H9 (cell line): Measurements from ENCODE around the gene BIRC6. TPM values are rescaled to one million over a fixed set of nuclear protein-coding genes. Genes with fewer than 3 reads are reported as not detected.

Source experiments
- DNase-seq: peaks from one replicate; pipeline ENCODE4 v3.0.0-alpha.2; 2017
- H2AFZ ChIP-seq: one replicate; pipeline ENCODE4 v1.6.1; 2013; ENCODE audit warnings: mild to moderate bottlenecking, low read length, control low read depth, moderate library complexity
- H2AK5ac ChIP-seq: 2 replicates; pipeline ENCODE4 v1.6.1; 2013; ENCODE audit warnings: low read length, control low read depth, mixed read lengths; ENCODE audit not compliant: insufficient read length
- H2BK120ac ChIP-seq: one replicate; pipeline ENCODE4 v1.6.1; 2013; ENCODE audit warnings: low read depth, mild to moderate bottlenecking, low read length, control low read depth, inconsistent platforms; ENCODE audit not compliant: poor library complexity, severe bottlenecking
- H2BK12ac ChIP-seq: 2 replicates; pipeline ENCODE4 v1.6.1; 2013; ENCODE audit warnings: low read length, control low read depth, mixed read lengths, low read depth; ENCODE audit not compliant: insufficient read length
- H2BK15ac ChIP-seq: 2 replicates; pipeline ENCODE4 v1.6.1; 2013; ENCODE audit warnings: low read depth, low read length, control low read depth
- H2BK20ac ChIP-seq: one replicate; pipeline ENCODE4 v1.6.1; 2013; ENCODE audit warnings: low read depth, mild to moderate bottlenecking, low read length, control low read depth, inconsistent platforms; ENCODE audit not compliant: poor library complexity, severe bottlenecking
- H2BK5ac ChIP-seq: 2 replicates; pipeline ENCODE4 v1.6.1; 2013; ENCODE audit warnings: low read length, control low read depth, mixed read lengths; ENCODE audit not compliant: insufficient read length
- H3K14ac ChIP-seq: 2 replicates; pipeline ENCODE4 v1.6.1; 2013; ENCODE audit warnings: low read length, control low read depth; ENCODE audit not compliant: insufficient read depth
- H3K18ac ChIP-seq: 2 replicates; pipeline ENCODE4 v1.6.1; 2013; ENCODE audit warnings: low read depth, mild to moderate bottlenecking, mixed read lengths, low read length, control low read depth; ENCODE audit not compliant: insufficient read length
- H3K23ac ChIP-seq: 2 replicates; pipeline ENCODE4 v1.6.1; 2013; ENCODE audit warnings: low read length, control low read depth, mixed read lengths, low read depth; ENCODE audit not compliant: insufficient read length
- H3K23me2 ChIP-seq: 2 replicates; pipeline ENCODE4 v1.6.1; 2013; ENCODE audit warnings: low read depth, mild to moderate bottlenecking, mixed read lengths, low read length, control low read depth; ENCODE audit not compliant: insufficient read length, poor library complexity, severe bottlenecking
- H3K27ac ChIP-seq: 2 replicates; pipeline ENCODE4 v1.5.1; 2013; ENCODE audit warnings: low read length, control low read depth, mixed read lengths, low read depth; ENCODE audit not compliant: insufficient read length
- H3K27me3 ChIP-seq: 2 replicates; pipeline ENCODE4 v1.6.1; 2013; ENCODE audit warnings: low read length, control low read depth, inconsistent platforms; ENCODE audit not compliant: insufficient read depth
- H3K4ac ChIP-seq: 2 replicates; pipeline ENCODE4 v1.6.1; 2013; ENCODE audit warnings: low read depth, mild to moderate bottlenecking, control low read depth, inconsistent platforms, low read length, moderate library complexity
- H3K4me1 ChIP-seq: 2 replicates; pipeline ENCODE4 v1.6.1; 2013; ENCODE audit warnings: low read length, control low read depth, inconsistent platforms; ENCODE audit not compliant: insufficient read depth
- H3K4me2 ChIP-seq: 2 replicates; pipeline ENCODE4 v1.6.1; 2013; ENCODE audit warnings: low read length, control low read depth, mixed read lengths; ENCODE audit not compliant: insufficient read length, insufficient read depth
- H3K56ac ChIP-seq: 2 replicates; pipeline ENCODE4 v1.6.1; 2013; ENCODE audit warnings: low read depth, mild to moderate bottlenecking, mixed read lengths, low read length, control low read depth; ENCODE audit not compliant: insufficient read length
- H3K79me1 ChIP-seq: 2 replicates; pipeline ENCODE4 v1.6.1; 2013; ENCODE audit warnings: low read depth, mild to moderate bottlenecking, moderate library complexity, low read length, control low read depth, inconsistent platforms; ENCODE audit not compliant: insufficient read depth, poor library complexity, severe bottlenecking
- H3K79me2 ChIP-seq: 2 replicates; pipeline ENCODE4 v1.6.1; 2013; ENCODE audit warnings: low read length, control low read depth, inconsistent platforms; ENCODE audit not compliant: insufficient read depth
- H3K9ac ChIP-seq: 2 replicates; pipeline ENCODE4 v1.6.1; 2013; ENCODE audit warnings: low read length, control low read depth, mixed read lengths; ENCODE audit not compliant: insufficient read length; ENCODE audit errors: extremely low read depth
- H3K9me3 ChIP-seq: one replicate; pipeline ENCODE4 v1.6.1; 2013; ENCODE audit warnings: low read depth, low read length, inconsistent platforms; ENCODE audit not compliant: control insufficient read depth
- H3T11ph ChIP-seq: one replicate; pipeline ENCODE4 v1.6.1; 2013; ENCODE audit warnings: mild to moderate bottlenecking, low read length, control low read depth, inconsistent platforms
- H4K20me1 ChIP-seq: one replicate; pipeline ENCODE4 v1.6.1; 2013; ENCODE audit not compliant: control insufficient read depth, insufficient read length, insufficient read depth
- H4K5ac ChIP-seq: 2 replicates; pipeline ENCODE4 v1.6.1; 2013; ENCODE audit warnings: low read depth, mild to moderate bottlenecking, mixed read lengths, low read length, control low read depth; ENCODE audit not compliant: insufficient read length
- H4K8ac ChIP-seq: replicated peaks from 2 replicates; pipeline ENCODE4 v1.6.1; 2013; ENCODE audit warnings: low read length, control low read depth, mixed read lengths, low read depth; ENCODE audit not compliant: insufficient read length
- H4K91ac ChIP-seq: 2 replicates; pipeline ENCODE4 v1.6.1; 2013; ENCODE audit warnings: low read depth, mild to moderate bottlenecking, moderate library complexity, mixed read lengths, low read length, control low read depth; ENCODE audit not compliant: insufficient read length
- H3K27ac Mint-ChIP-seq, 3 experiments: 2 replicates in 2 of 3; 3 replicates in 1 of 3; pipeline ENCODE4 v1.8.0; 2020 to 2021; ENCODE audit warnings: mixed read lengths in 3 of 3, mild to moderate bottlenecking in 1 of 3, moderate library complexity in 1 of 3
- H3K27me3 Mint-ChIP-seq: 2 replicates; pipeline ENCODE4 v1.8.0; 2021; ENCODE audit warnings: low read depth, mild to moderate bottlenecking, moderate library complexity, mixed read lengths
- H3K36me3 Mint-ChIP-seq, 3 experiments: 2 replicates in 2 of 3; 3 replicates in 1 of 3; pipeline ENCODE4 v1.8.0; 2020 to 2021; ENCODE audit warnings: low read depth in 3 of 3, mixed read lengths in 3 of 3; ENCODE audit not compliant: insufficient read depth in 1 of 3
- H3K4me1 Mint-ChIP-seq, 2 experiments: 2 replicates each; pipeline ENCODE4 v1.8.0; 2020; ENCODE audit warnings: mixed read lengths in 2 of 2
- H3K4me3 Mint-ChIP-seq, 2 experiments: 2 replicates in 1 of 2; 3 replicates in 1 of 2; pipeline ENCODE4 v1.8.0; 2020 to 2021; ENCODE audit warnings: mild to moderate bottlenecking in 2 of 2, mixed read lengths in 2 of 2, moderate library complexity in 1 of 2
- H3K9me3 Mint-ChIP-seq, 2 experiments: 2 replicates in 1 of 2; 3 replicates in 1 of 2; pipeline ENCODE4 v1.8.0; 2020; ENCODE audit warnings: mild to moderate bottlenecking in 2 of 2, mixed read lengths in 2 of 2, moderate library complexity in 1 of 2
- CTCF ChIP-seq: fragments of 200-600 bp; sonication (generic); conservative IDR thresholded peaks from 3 replicates; pipeline ENCODE4 v1.8.0; 2021; ENCODE audit warnings: antibody characterized with exemption, mild to moderate bottlenecking
- WGBS: extraction: QIAGEN DNeasy Blood & Tissue Kit; methylation state at CpG from one replicate; pipeline ENCODE4 v1.1.7; 2013; ENCODE audit warnings: missing lambda C conversion rate, low lambda C conversion rate, mixed read lengths; ENCODE audit not compliant: insufficient read length; ENCODE audit errors: extremely low coverage; 5-methylcytosine and 5-hydroxymethylcytosine counted together
- total RNA-seq: library from RNA; stranded (reverse); gene quantifications from 2 replicates; pipeline ENCODE4 v1.2.1, GENCODE V29; 2021

Gene BIRC6
- total RNA-seq, 1 experiment from 2014 or later, result 78.8 TPM

- no peak overlapping the region for H2BK15ac ChIP-seq
- H4K20me1 ChIP-seq, result no peaks in the 10 kb centered on the region
- H4K8ac ChIP-seq, result no peak overlapping the region
- H2AK5ac ChIP-seq, result no peak overlapping the region
- WGBS, result no CpG with 5 or more reads among the region's 7 CpGs
- no peak overlapping the region for H2BK20ac ChIP-seq
- H3K9ac ChIP-seq, result no peak overlapping the region
- no peak overlapping the region for H3K27ac ChIP-seq
- Mint-ChIP-seq H3K9me3 (no peaks in the 10 kb centered on the region), H3K4me1 (peaks cover 2 to 3% of the 10 kb centered on the region in 2 experiments; a peak in 2 of 4 replicates), H3K27me3 (no peaks in the 10 kb centered on the region), H3K27ac (no peak overlapping the region), H3K36me3 (peaks cover 31 to 76% (median 73%) of the 10 kb centered on the region in 3 experiments), H3K4me3 (no peak overlapping the region)
- no peaks in the 10 kb centered on the region for H3K79me2 ChIP-seq
- no peak overlapping the region for H3K14ac ChIP-seq
- no peaks in the 10 kb centered on the region for H3K79me1 ChIP-seq
- no peak for TF ChIP-seq CTCF
- H2BK120ac ChIP-seq, result no peak overlapping the region
- no peak overlapping the region for H3K4ac ChIP-seq
- no peak overlapping the region for H4K91ac ChIP-seq
- H2AFZ ChIP-seq, result no peak overlapping the region
- no peak overlapping the region for H3K56ac ChIP-seq
- no peak overlapping the region for H3K4me2 ChIP-seq
- no peak for DNase-seq
- H3K23me2 ChIP-seq, result no peaks in the 10 kb centered on the region
- H3K9me3 ChIP-seq, result no peaks in the 10 kb centered on the region
- no peak overlapping the region for H4K5ac ChIP-seq
- H3K27me3 ChIP-seq, result no peaks in the 10 kb centered on the region
- H3K4me1 ChIP-seq, result no peaks in the 10 kb centered on the region
- H3K23ac ChIP-seq, result no peak overlapping the region
- no peak overlapping the region for H3T11ph ChIP-seq
- no peak overlapping the region for H2BK5ac ChIP-seq
- no peak overlapping the region for H3K18ac ChIP-seq
- no peak overlapping the region for H2BK12ac ChIP-seq
Observed at GRCh38 chr2:32442020-32442467, 85.2 kb downstream of the BIRC6 start.
